GM18499 (cell line): ENCODE data around the gene KLC4.
"Not testable (repeated sequence)": the region's sequence is repeated elsewhere in the genome, so short reads cannot be mapped to it uniquely, and the experiment has no call there.

Source experiments
- ATAC-seq: cut with Tn5 transposase; IDR thresholded peaks from one replicate; pipeline ENCODE4 v1.9.1; 2021; ENCODE audit warnings: moderate number of reproducible peaks; ENCODE audit not compliant: insufficient read depth, unreplicated experiment

KLC4 gene

GRCh38 chr6:43060755-43061633 is 1.6 kb downstream of the KLC4 start:
- ATAC-seq = no peak

GRCh38 chr6:43061861-43062260 is 2.4 kb downstream of the KLC4 start:
- no peak for ATAC-seq

- no peak for ATAC-seq
Observed at GRCh38 chr6:43062818-43063217, 3.4 kb downstream of the KLC4 start.

GRCh38 chr6:43070028-43070632 is 10.7 kb downstream of the KLC4 start:
- no peak for ATAC-seq

GRCh38 chr6:43074847-43075669 is 15.6 kb downstream of the KLC4 start:
- ATAC-seq = no peak

GRCh38 chr6:43075670-43076463 is 16.4 kb downstream of the KLC4 start, which contains the start of gene PTK7:
Gene PTK7 (plus strand): TSS chr6:43076314. CDS start chr6:43076489, 175 bp downstream.
- ATAC-seq = no peak

GRCh38 chr6:43076464-43077332 is 17.3 kb downstream of the KLC4 start:
- ATAC-seq = no peak

GRCh38 chr6:43077333-43077809 is 17.9 kb downstream of the KLC4 start:
- no peak for ATAC-seq

GRCh38 chr6:43077981-43078511 is 18.6 kb downstream of the KLC4 start:
- no peak for ATAC-seq

GRCh38 chr6:43078691-43079090 is 19.3 kb downstream of the KLC4 start:
- ATAC-seq = no peak

- ATAC-seq = no peak
Observed at GRCh38 chr6:43081043-43081442, 21.6 kb downstream of the KLC4 start.

- ATAC-seq = not testable (repeated sequence)
Observed at GRCh38 chr6:43081922-43082321, 22.5 kb downstream of the KLC4 start.

- no peak for ATAC-seq
Observed at GRCh38 chr6:43082806-43083655, 23.6 kb downstream of the KLC4 start.

- ATAC-seq = peak; percentile 57
Observed at GRCh38 chr6:43086022-43086658, 26.7 kb downstream of the KLC4 start.

- ATAC-seq = no peak
Observed at GRCh38 chr6:43088654-43089056, 29.2 kb downstream of the KLC4 start.

GRCh38 chr6:43089467-43089866 is 30.0 kb downstream of the KLC4 start:
- no peak for ATAC-seq

- no peak for ATAC-seq
Observed at GRCh38 chr6:43089874-43090558, 30.6 kb downstream of the KLC4 start.
